HG03175 (cell line): ENCODE results near the gene MBP.
"Not testable (repeated sequence)": the region's sequence is repeated elsewhere in the genome, so short reads cannot be mapped to it uniquely, and the experiment has no call there.

Experiments
- ATAC-seq: cut with Tn5 transposase; IDR thresholded peaks from one replicate; pipeline ENCODE4 v1.9.1; 2021; ENCODE audit warnings: mild to moderate bottlenecking, moderate library complexity; ENCODE audit not compliant: unreplicated experiment

Gene MBP

GRCh38 chr18:76992226-76993084 is 140.1 kb downstream of the MBP start:
- no peak for ATAC-seq

- no peak for ATAC-seq
These were observed 141.4 kb downstream of the MBP start for GRCh38 chr18:76991021-76991688.

GRCh38 chr18:76990343-76991020 is 142.1 kb downstream of the MBP start:
- ATAC-seq = not testable (repeated sequence)

GRCh38 chr18:76989647-76990190 is 142.9 kb downstream of the MBP start:
- ATAC-seq = no peak

- ATAC-seq = no peak
These were observed 143.5 kb downstream of the MBP start for GRCh38 chr18:76988827-76989646.

- no peak for ATAC-seq
These were observed 144.4 kb downstream of the MBP start for GRCh38 chr18:76988031-76988826.

- ATAC-seq = no peak
These were observed 146.2 kb downstream of the MBP start for GRCh38 chr18:76986406-76986805.

GRCh38 chr18:76985951-76986236 is 146.7 kb downstream of the MBP start:
- no peak for ATAC-seq

- ATAC-seq = no peak
These were observed 147.2 kb downstream of the MBP start for GRCh38 chr18:76985156-76985950.

GRCh38 chr18:76984193-76985155 is 148.1 kb downstream of the MBP start:
- ATAC-seq = no peak

- no peak for ATAC-seq
These were observed 149.0 kb downstream of the MBP start for GRCh38 chr18:76983613-76984051.

- ATAC-seq = peak; percentile 81
These were observed 149.6 kb downstream of the MBP start for GRCh38 chr18:76982841-76983583.

- ATAC-seq = no peak
These were observed 150.5 kb downstream of the MBP start for GRCh38 chr18:76982038-76982437.

- peak; percentile 48 for ATAC-seq
These were observed 151.1 kb downstream of the MBP start for GRCh38 chr18:76981396-76981968.

GRCh38 chr18:76980663-76981395 is 151.8 kb downstream of the MBP start:
- ATAC-seq = peak; percentile 31

- no peak for ATAC-seq
These were observed 152.7 kb downstream of the MBP start for GRCh38 chr18:76979906-76980305.
